OCI-LY1 (cell line): Measurements from ENCODE around the gene BMP6.

ENCODE experiments used
- H2AFZ ChIP-seq: fragments of 200-600 bp; sonication (generic), shearing (Covaris generic); 2 replicates; pipeline ENCODE4 v1.6.0; 2014; ENCODE audit warnings: antibody characterized with exemption, mild to moderate bottlenecking, low read length
- H3F3A ChIP-seq: fragments of 200-600 bp; sonication (generic), shearing (Covaris generic); 2 replicates; pipeline ENCODE4 v1.6.0; 2014; ENCODE audit warnings: mild to moderate bottlenecking, antibody characterized with exemption, low read length, moderate library complexity; ENCODE audit not compliant: insufficient read depth
- H3K27ac ChIP-seq: fragments of 200-600 bp; sonication (generic); 2 replicates; pipeline ENCODE4 v1.5.1; 2014; ENCODE audit warnings: low read length, mixed run types, mild to moderate bottlenecking, low read depth; ENCODE audit not compliant: poor library complexity, severe bottlenecking
- H3K27me3 ChIP-seq: fragments of 200-600 bp; sonication (generic); 2 replicates; pipeline ENCODE4 v1.6.0; 2014; ENCODE audit warnings: antibody characterized with exemption, mild to moderate bottlenecking, low read length, moderate library complexity; ENCODE audit not compliant: insufficient read depth
- H3K36me3 ChIP-seq: fragments of 200-600 bp; sonication (generic); 2 replicates; pipeline ENCODE4 v1.6.1; 2014; ENCODE audit warnings: mild to moderate bottlenecking, antibody characterized with exemption, low read length, moderate library complexity, mixed read lengths; ENCODE audit not compliant: insufficient read depth
- H3K4me1 ChIP-seq: fragments of 200-600 bp; sonication (generic); 2 replicates; pipeline ENCODE4 v1.5.1; 2014; ENCODE audit warnings: mild to moderate bottlenecking, low read length, moderate library complexity; ENCODE audit not compliant: insufficient read depth, severe bottlenecking
- H3K4me2 ChIP-seq: fragments of 200-600 bp; sonication (generic), shearing (Covaris generic); 2 replicates; pipeline ENCODE4 v1.6.1; 2014; ENCODE audit warnings: low read length
- H3K4me3 ChIP-seq: fragments of 200-600 bp; sonication (generic); 2 replicates; pipeline ENCODE4 v1.5.1; 2014; ENCODE audit warnings: low read length, low read depth, mild to moderate bottlenecking, mixed read lengths; ENCODE audit not compliant: poor library complexity, severe bottlenecking
- H3K79me2 ChIP-seq: fragments of 200-600 bp; shearing (Covaris generic); 2 replicates; pipeline ENCODE4 v1.6.1; 2016; ENCODE audit warnings: mixed run types, low read length, mixed read lengths; ENCODE audit not compliant: insufficient read depth
- H3K9ac ChIP-seq: fragments of 200-600 bp; sonication (generic), shearing (Covaris generic); 2 replicates; pipeline ENCODE4 v1.6.1; 2014; ENCODE audit warnings: mild to moderate bottlenecking, low read length, mixed read lengths
- H3K9me2 ChIP-seq: fragments of 200-600 bp; sonication (generic), shearing (Covaris generic); 2 replicates; pipeline ENCODE4 v1.6.1; 2014; ENCODE audit warnings: low read depth, mild to moderate bottlenecking, low read length, mixed read lengths
- H3K9me3 ChIP-seq: fragments of 200-600 bp; shearing (Covaris generic); 2 replicates; pipeline ENCODE4 v1.6.1; 2014; ENCODE audit warnings: low read length, mixed read lengths
- H4K20me1 ChIP-seq: fragments of 200-600 bp; sonication (generic), shearing (Covaris generic); 2 replicates; pipeline ENCODE4 v1.6.0; 2016; ENCODE audit warnings: mild to moderate bottlenecking, low read length; ENCODE audit not compliant: insufficient read depth
- EZH2 ChIP-seq: fragments of 200-600 bp; sonication (generic), shearing (Covaris generic); IDR thresholded peaks from 2 replicates; pipeline ENCODE4 v1.8.0; 2017; ENCODE audit warnings: borderline replicate concordance, mixed run types, mild to moderate bottlenecking, antibody characterized with exemption, low read length, moderate library complexity, mixed read lengths
- TF ChIP-seq, protein P1 (sequence below): fragments of 200-600 bp; sonication (generic), shearing (Covaris generic); IDR thresholded peaks from 2 replicates; pipeline ENCODE4 v1.5.1; 2017; ENCODE audit warnings: mild to moderate bottlenecking, antibody characterized with exemption, low read length, moderate library complexity, mixed read lengths

BMP6 gene

DNA sequence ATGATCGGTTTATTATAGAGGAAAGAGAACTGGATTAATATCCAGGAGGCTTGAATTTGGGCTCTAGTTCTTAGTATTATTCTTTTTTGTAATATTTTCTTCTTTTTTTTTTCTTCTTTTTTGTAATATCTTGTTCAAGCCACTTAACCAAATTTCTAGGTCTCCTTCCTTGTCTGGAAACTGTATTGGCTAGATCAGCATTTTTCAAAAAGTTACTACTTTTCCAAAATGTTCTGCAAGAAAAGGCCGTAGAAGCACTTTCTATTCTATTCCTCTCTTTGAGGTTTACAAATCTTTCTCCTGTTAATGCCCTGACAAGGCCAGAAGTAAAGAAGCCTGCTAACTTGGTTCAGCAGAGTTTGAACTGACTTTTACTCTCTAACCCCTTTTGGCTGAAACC is 12.0 kb downstream of the BMP6 start:
- H3F3A ChIP-seq: no peaks in the 10 kb centered on the region
- H3K4me3 ChIP-seq: no peak overlapping the region
- no peak overlapping the region for H3K9ac ChIP-seq
- TF ChIP-seq, protein P1, sequence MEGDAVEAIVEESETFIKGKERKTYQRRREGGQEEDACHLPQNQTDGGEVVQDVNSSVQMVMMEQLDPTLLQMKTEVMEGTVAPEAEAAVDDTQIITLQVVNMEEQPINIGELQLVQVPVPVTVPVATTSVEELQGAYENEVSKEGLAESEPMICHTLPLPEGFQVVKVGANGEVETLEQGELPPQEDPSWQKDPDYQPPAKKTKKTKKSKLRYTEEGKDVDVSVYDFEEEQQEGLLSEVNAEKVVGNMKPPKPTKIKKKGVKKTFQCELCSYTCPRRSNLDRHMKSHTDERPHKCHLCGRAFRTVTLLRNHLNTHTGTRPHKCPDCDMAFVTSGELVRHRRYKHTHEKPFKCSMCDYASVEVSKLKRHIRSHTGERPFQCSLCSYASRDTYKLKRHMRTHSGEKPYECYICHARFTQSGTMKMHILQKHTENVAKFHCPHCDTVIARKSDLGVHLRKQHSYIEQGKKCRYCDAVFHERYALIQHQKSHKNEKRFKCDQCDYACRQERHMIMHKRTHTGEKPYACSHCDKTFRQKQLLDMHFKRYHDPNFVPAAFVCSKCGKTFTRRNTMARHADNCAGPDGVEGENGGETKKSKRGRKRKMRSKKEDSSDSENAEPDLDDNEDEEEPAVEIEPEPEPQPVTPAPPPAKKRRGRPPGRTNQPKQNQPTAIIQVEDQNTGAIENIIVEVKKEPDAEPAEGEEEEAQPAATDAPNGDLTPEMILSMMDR: no peak
- no peak for TF ChIP-seq EZH2
- H3K4me2 ChIP-seq: no peak overlapping the region
- no peaks in the 10 kb centered on the region for H3K36me3 ChIP-seq
- H3K27me3 ChIP-seq: no peaks in the 10 kb centered on the region
- no peaks in the 10 kb centered on the region for H3K9me2 ChIP-seq
- no peaks in the 10 kb centered on the region for H3K4me1 ChIP-seq
- H2AFZ ChIP-seq: no peak overlapping the region
- H3K79me2 ChIP-seq: no peaks in the 10 kb centered on the region
- H4K20me1 ChIP-seq: no peaks in the 10 kb centered on the region
- no peaks in the 10 kb centered on the region for H3K9me3 ChIP-seq
- no peak overlapping the region for H3K27ac ChIP-seq

DNA sequence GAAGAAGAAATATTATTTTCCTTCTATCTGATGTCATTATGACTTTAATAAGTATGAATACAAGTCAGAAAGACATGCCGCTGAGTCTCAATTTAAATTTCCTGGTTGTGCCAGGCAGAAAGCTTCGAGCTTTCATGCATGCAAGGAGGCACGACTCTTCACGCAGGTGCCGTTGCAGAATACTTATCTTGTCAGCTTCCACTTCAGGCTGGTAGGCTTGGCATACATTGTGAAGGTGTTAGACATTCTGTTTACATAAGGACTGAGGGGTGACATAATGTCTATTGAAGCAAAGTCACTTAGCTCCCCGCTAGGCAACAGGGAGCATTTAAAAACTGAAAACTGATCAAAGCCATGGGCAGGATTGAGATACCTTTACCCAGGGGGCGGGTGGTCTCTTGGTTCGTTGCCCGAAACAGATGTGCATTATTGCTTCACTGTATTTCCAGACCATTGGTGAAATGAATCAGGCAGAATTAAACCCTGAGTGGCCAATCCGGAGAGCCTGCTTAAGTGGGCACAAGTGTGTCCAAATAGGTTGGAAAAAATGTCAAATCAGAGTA is 16.4 kb downstream of the BMP6 start:
- H3K4me3 ChIP-seq: no peak overlapping the region
- H3F3A ChIP-seq: no peaks in the 10 kb centered on the region
- no peaks in the 10 kb centered on the region for H3K36me3 ChIP-seq
- no peaks in the 10 kb centered on the region for H4K20me1 ChIP-seq
- no peaks in the 10 kb centered on the region for H3K79me2 ChIP-seq
- no peaks in the 10 kb centered on the region for H3K9me3 ChIP-seq
- H3K9ac ChIP-seq: no peak overlapping the region
- no peak overlapping the region for H2AFZ ChIP-seq
- H3K9me2 ChIP-seq: no peaks in the 10 kb centered on the region
- no peak overlapping the region for H3K27ac ChIP-seq
- TF ChIP-seq EZH2: no peak
- TF ChIP-seq, protein P1: no peak
- no peaks in the 10 kb centered on the region for H3K27me3 ChIP-seq
- no peaks in the 10 kb centered on the region for H3K4me1 ChIP-seq
- no peak overlapping the region for H3K4me2 ChIP-seq

DNA sequence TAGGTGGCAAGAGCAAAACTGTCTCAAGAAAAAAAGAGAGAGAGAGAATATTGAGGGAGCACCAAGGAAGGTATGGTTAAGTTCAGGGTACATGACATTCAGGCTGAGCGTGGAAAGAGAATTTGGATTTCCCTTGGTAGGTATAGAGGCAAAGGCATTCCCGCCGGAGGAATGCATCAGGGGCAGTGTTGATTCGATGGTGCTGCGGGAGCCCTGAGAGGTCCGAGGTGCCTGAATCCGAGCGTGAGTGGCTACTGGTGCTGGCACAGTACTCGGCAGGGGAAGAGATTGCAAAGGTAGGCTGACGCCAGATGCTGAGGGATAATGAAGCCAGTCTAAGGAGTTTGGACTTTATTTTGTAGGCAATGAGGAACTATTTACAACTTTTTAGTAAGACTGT is 20.0 kb downstream of the BMP6 start:
- Histone ChIP-seq H3K79me2 (no peaks in the 10 kb centered on the region), H3K27ac (no peak overlapping the region)
- TF ChIP-seq EZH2: no peak
- TF ChIP-seq, protein P1: no peak

More for the DNA sequence above, 20.0 kb downstream of the BMP6 start:
- no peaks in the 10 kb centered on the region for H3K4me1 ChIP-seq
- no peak overlapping the region for H3K9ac ChIP-seq
- H3K4me3 ChIP-seq: no peak overlapping the region
- H4K20me1 ChIP-seq: no peaks in the 10 kb centered on the region
- H3K9me2 ChIP-seq: no peaks in the 10 kb centered on the region
- H3K36me3 ChIP-seq: no peaks in the 10 kb centered on the region
- no peak overlapping the region for H2AFZ ChIP-seq
- H3K27me3 ChIP-seq: no peaks in the 10 kb centered on the region
- no peaks in the 10 kb centered on the region for H3F3A ChIP-seq
- no peak overlapping the region for H3K4me2 ChIP-seq
- H3K9me3 ChIP-seq: no peaks in the 10 kb centered on the region
